Measurements from ENCODE around the gene TSPAN16.
"Not testable (repeated sequence)": the region's sequence is repeated elsewhere in the genome, so short reads cannot be mapped to it uniquely, and the experiment has no call there.

Gene TSPAN16

DNA sequence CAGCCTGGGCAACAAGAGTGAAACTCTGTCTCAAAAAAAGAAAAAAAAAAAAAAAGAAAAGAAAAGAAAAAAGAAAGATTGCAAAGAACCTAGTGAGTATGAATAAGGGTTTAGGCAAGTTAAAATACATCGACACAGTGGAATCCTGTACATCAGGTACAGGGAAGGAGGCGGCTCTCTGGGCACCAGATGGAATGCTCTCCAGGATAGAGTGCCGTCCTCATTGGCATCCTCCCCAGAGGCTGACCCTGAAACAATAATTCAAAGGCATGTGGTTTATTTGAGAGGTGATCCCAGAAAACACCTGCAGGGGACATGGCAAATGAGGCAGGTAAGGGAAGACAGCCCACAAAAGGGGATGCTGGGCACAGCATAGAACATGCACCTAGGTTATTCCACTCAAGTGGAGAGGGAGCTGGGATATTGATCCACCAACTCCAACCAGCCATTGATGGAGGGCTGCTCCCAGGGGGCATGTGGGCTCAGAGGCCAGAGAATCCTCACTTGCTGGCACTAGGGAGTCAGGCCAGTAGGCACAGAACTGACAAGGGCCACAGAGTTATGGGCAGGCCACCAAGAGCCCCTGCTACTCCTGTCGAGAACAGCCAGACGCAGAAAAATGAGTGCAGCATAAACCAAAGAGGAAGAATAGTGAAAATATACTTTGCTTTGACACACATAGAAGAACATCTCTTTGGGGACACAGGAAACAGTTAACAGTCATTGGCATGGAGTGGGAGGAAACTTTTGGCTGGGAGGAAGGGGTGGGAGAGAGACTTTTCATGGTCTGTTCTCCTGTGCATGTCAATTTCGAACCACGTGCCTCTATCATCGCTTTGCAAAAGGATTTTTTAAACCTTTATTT lies 4.2 kb downstream of the TSPAN16 start:
- in situ Hi-C loops (cut with HindIII; ENCODE audit: low sequenced_read_pairs) = no loop called here
- DNase-seq (ENCODE audit: low read depth) = no peak
- TF ChIP-seq, protein P1, sequence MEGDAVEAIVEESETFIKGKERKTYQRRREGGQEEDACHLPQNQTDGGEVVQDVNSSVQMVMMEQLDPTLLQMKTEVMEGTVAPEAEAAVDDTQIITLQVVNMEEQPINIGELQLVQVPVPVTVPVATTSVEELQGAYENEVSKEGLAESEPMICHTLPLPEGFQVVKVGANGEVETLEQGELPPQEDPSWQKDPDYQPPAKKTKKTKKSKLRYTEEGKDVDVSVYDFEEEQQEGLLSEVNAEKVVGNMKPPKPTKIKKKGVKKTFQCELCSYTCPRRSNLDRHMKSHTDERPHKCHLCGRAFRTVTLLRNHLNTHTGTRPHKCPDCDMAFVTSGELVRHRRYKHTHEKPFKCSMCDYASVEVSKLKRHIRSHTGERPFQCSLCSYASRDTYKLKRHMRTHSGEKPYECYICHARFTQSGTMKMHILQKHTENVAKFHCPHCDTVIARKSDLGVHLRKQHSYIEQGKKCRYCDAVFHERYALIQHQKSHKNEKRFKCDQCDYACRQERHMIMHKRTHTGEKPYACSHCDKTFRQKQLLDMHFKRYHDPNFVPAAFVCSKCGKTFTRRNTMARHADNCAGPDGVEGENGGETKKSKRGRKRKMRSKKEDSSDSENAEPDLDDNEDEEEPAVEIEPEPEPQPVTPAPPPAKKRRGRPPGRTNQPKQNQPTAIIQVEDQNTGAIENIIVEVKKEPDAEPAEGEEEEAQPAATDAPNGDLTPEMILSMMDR (IDR thresholded peaks at IDR 0.05; ENCODE audit: low read depth, low read length, missing control alignments) = no peak
- no peak overlapping the region for H3K4me3 ChIP-seq (ENCODE audit: low read depth, low read length)

DNA sequence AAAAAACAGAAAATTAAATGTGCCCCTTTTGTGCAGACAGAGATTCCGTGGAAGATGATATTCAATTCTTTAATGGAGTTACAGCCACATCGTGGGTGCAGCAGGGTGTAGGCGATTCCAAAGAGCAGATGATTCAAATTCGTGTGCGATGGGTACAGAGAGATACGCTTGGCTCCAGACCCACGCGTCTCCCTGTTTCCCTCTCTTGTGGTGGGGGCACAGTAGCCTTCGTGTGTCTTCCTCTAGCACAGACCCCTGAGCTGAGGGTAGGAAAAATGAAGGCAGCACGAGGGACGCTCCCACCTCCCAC lies 4.8 kb downstream of the TSPAN16 start:
- in situ Hi-C loops (cut with HindIII; ENCODE audit: low sequenced_read_pairs) = no loop called here
- DNase-seq (ENCODE audit: low read depth) = no peak
- no peak overlapping the region for H3K4me3 ChIP-seq (ENCODE audit: low read depth, low read length)
- TF ChIP-seq, protein P1 (IDR thresholded peaks at IDR 0.05; ENCODE audit: low read depth, low read length, missing control alignments) = no peak

DNA sequence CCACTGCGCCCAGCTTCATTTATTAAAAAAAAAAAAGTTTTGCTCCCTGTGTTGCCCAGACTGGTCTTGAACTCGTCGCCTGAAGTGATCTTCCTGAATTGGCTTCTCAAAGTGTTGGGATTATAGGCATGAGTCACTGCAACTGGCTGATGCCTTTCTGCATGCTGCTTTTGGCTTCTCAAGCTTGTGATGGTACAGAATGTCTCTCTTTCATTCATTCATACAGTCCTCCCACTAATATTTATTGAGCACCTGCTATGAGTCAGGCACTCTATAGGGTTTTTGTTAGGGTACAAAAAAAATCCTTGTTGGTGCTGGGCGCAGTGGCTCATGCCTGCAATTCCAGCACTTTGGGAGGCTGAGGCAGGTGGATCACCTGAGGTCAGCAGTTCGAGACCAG lies 9.0 kb downstream of the TSPAN16 start:
- TF ChIP-seq, protein P1 (IDR thresholded peaks at IDR 0.05; ENCODE audit: low read depth, low read length, missing control alignments) = no peak
- H3K4me3 ChIP-seq (ENCODE audit: low read depth, low read length) = no peak overlapping the region
- in situ Hi-C loops (cut with HindIII; ENCODE audit: low sequenced_read_pairs) = no loop called here
- no peak for DNase-seq (ENCODE audit: low read depth)

DNA sequence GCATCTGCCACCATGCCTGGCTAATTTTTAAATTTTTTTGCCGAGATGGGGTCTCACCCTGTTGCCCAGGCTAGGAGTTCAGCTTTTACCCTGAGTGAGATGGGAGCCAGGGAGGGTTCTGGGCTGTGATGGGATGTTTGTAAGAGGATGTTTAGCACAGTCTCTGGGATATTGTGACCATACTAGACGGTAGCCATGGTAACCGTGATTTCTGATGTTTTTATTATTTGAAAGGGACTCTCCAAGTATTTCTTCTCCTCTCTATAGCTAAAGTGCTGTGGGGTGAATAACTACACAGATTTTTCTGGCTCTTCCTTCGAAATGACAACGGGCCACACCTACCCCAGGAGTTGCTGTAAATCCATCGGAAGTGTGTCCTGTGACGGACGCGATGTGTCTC lies 10.4 kb downstream of the TSPAN16 start:
- no peak overlapping the region for H3K4me3 ChIP-seq (ENCODE audit: low read depth, low read length)
- TF ChIP-seq, protein P1 (IDR thresholded peaks at IDR 0.05; ENCODE audit: low read depth, low read length, missing control alignments) = no peak
- in situ Hi-C loops (cut with HindIII; ENCODE audit: low sequenced_read_pairs) = no loop called here
- no peak for DNase-seq (ENCODE audit: low read depth)

DNA sequence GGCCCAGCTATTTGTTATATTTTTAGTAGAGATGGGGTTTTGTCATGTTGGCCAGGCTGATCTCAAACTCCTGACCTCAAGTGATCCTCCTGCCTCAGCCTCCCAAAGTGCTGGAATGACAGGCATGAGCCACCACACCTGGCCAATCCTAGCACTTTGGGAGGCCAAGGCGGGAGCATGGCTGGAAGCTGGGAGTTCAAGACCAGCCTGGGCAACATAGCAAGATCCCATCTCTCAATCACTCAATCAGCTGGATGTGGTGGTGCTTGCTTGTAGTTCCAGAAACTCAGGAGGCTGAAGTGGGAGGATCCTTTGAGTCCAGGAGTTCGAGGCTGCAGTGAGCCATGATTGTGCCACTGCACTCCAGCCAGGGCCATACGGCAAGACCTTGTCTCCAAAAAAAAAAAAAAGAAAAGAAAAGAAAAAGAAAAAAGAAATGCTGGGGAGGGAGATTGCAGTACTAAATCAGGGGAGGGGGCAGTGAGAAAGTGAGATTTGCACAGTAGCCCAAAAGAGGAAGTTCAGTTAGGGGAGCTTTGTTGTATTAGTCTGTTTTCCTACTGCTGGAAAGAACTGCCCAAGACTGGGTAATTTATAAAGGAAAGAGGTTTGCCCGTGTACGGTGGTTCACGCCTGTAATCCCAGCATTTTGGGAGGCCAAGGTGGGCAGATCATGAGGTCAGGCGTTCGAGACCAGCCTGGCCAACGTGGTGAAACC lies 24.5 kb downstream of the TSPAN16 start:
- in situ Hi-C loops (cut with HindIII; ENCODE audit: low sequenced_read_pairs) = not testable (repeated sequence)

DNA sequence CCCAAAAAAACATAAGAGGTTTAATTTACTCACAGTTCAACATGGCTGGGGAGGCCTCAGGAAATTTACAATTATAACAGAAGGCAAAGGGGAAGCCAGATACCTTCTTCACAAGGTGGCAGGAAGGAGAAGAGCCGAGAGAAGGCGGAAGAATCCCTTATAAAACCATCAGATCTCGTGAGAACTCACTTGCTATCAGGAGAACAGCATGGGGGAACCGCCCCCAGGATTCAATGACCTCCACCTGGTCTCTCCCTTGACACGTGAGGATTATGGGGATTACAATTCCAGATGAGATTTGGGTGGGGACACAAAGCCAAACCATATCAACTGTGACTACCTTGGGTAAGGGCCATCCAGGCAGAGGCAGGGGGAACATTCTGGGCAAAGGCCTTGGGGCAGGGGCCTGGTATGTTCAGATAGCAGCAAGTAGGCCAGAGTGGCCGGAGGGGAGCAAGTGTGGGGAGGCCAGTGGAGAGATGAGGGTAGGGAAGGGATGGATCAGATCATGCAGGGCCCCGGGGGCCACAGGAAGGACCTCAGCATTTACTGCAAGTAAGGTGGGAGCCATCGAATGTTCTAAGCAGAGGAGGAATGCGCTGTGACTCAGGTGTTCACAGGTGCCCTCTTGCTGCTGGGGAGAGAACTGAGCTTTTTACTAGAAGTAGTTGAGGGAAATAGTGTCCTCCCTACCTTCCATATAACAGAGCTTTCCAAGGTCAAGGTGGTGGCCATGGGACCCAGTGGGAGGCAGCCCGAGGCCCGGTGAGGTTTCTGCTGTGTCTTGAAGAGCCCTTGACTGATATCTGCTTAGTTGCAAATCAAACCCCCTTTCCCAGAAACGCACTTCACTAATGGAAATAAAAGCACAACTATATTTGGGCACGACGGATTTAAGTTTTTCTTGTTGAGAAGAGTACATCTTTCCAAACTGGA lies 25.5 kb downstream of the TSPAN16 start:
- H3K4me3 ChIP-seq (ENCODE audit: low read depth, low read length) = no peak overlapping the region
- TF ChIP-seq, protein P1 (IDR thresholded peaks at IDR 0.05; ENCODE audit: low read depth, low read length, missing control alignments) = no peak
- in situ Hi-C loops (cut with HindIII; ENCODE audit: low sequenced_read_pairs) = no loop called here
- DNase-seq (ENCODE audit: low read depth) = no peak

More for the DNA sequence above, 24.5 kb downstream of the TSPAN16 start:
- DNase-seq (ENCODE audit: low read depth); H3K4me3 ChIP-seq (ENCODE audit: low read depth, low read length): not testable (repeated sequence)

Data from astrocyte of the cerebellum (primary cell).